ENCODE measurements around the gene RIPPLY1. TPM values are rescaled to one million over a fixed set of nuclear protein-coding genes. Genes with fewer than 3 reads are reported as not detected.

Gene RIPPLY1
- total RNA-seq, 1 donor from 2014 or later = not detected

DNA sequence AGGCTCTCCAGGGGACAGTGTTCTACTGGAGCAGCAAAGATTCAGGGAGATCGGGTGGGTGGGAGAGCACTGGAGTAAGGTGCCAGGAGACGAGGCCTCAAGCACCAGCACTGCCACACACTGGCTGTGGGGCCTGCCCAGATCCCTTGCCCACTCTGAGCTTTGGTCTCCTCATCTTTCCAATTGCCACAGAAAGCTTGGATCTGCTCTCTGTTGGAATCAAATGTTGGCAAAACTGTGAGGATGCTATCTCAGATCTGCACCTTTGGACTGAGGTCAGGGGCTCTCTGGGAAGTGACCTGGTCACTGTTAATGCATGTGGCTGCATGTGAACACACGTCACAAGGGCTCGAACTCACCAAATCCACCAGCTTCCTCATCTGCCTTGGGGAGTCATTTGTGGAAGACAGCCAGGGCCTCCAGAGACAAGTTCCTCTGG lies 1.3 kb downstream of the RIPPLY1 start:
- no peak for DNase-seq (ENCODE audit: low read depth)
- no peak for TF ChIP-seq CTCF (conservative IDR thresholded peaks at IDR 0.05; ENCODE audit: low read depth, low read length)

GRCh38 chrX:106901341-106901740 lies 1.8 kb downstream of the RIPPLY1 start:
- TF ChIP-seq CTCF (conservative IDR thresholded peaks at IDR 0.05; ENCODE audit: low read depth, low read length) = no peak

More for the DNA sequence above, 1.3 kb downstream of the RIPPLY1 start:
- H3K4me3 ChIP-seq (ENCODE audit: low read depth, low read length) = no peak overlapping the region

GRCh38 chrX:106899841-106900240 lies 3.3 kb downstream of the RIPPLY1 start:
- no peak for DNase-seq (ENCODE audit: low read depth)
- no peak overlapping the region for H3K4me3 ChIP-seq (ENCODE audit: low read depth, low read length)
- no peak for TF ChIP-seq CTCF (conservative IDR thresholded peaks at IDR 0.05; ENCODE audit: low read depth, low read length)

More at GRCh38 chrX:106901341-106901740, 1.8 kb downstream of the RIPPLY1 start:
- H3K4me3 ChIP-seq (ENCODE audit: low read depth, low read length) = no peak overlapping the region
- no peak for DNase-seq (ENCODE audit: low read depth)

- no peak for TF ChIP-seq CTCF (conservative IDR thresholded peaks at IDR 0.05; ENCODE audit: low read depth, low read length)
- no peak overlapping the region for H3K4me3 ChIP-seq (ENCODE audit: low read depth, low read length)
- no peak for DNase-seq (ENCODE audit: low read depth)
Observed at GRCh38 chrX:106899276-106899675, 3.9 kb downstream of the RIPPLY1 start.

GRCh38 chrX:106898462-106898861 lies 4.7 kb downstream of the RIPPLY1 start:
- DNase-seq (ENCODE audit: low read depth) = no peak
- H3K4me3 ChIP-seq (ENCODE audit: low read depth, low read length) = no peak overlapping the region
- TF ChIP-seq CTCF (conservative IDR thresholded peaks at IDR 0.05; ENCODE audit: low read depth, low read length) = peak; percentile 51

DNA sequence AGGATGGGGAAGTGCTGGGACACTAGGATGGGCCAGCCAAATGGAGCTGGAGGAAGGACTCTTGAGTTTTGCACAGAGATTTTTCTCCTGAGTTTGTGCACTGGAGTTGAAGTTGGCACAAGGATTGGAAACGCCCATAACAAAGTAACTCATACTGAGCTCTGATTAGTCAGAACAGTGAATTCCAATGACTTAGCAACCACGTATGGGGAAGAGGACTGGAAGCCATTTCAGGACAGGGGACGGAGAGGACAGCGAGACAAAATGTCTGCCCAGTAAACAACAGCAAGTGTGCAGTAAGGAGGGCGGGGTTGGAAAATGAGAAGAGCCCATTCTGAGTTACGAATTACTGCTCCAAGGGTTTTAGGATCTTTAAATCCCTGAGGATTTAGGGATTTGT lies 5.9 kb downstream of the RIPPLY1 start:
- no peak overlapping the region for H3K4me3 ChIP-seq (ENCODE audit: low read depth, low read length)
- no peak for DNase-seq (ENCODE audit: low read depth)
- TF ChIP-seq CTCF (conservative IDR thresholded peaks at IDR 0.05; ENCODE audit: low read depth, low read length) = no peak

DNA sequence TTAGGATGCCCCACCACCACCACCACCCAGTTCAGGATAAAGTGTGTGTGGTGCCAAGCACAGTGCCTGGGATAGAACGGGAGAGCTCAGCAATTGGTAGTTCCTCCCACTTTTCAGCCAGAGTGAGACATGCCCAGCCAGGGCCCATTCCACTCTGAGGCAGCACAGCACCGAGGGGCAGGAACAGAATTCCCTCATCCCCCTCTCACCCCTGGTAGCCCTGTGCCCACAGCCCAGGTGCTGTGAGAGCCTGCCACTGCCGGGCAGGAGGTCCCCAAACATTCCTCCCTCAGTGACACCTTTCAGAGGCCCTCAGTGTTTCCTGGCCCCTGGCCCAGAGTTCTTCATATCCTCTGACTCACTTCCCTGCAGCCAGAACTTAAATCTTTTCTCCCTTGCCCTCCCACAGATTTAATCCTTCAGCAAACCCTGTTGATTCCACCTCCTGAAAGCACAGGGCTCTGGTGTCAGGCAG lies 8.1 kb downstream of the RIPPLY1 start:
- TF ChIP-seq CTCF (conservative IDR thresholded peaks at IDR 0.05; ENCODE audit: low read depth, low read length) = no peak
- no peak overlapping the region for H3K4me3 ChIP-seq (ENCODE audit: low read depth, low read length)
- DNase-seq (ENCODE audit: low read depth) = no peak
